ENCODE results near the gene MAP7D1. TPM values are rescaled to one million over a fixed set of nuclear protein-coding genes. Genes with fewer than 3 reads are reported as not detected.
"Not testable (repeated sequence)": the region's sequence is repeated elsewhere in the genome, so short reads cannot be mapped to it uniquely, and the experiment has no call there.

Gene MAP7D1
- polyA plus RNA-seq, 1 of the 3 experiments (the other 2 are of a cell fraction): 69.9 TPM

- H4K20me1 ChIP-seq (ENCODE audit: insufficient read depth): peaks cover 56% of the 10 kb centered on the region
- WGBS (ENCODE audit: low lambda C conversion rate): 9% methylated on average over 10 of the region's 10 CpGs
- H3K27ac ChIP-seq (ENCODE audit: low read depth in 2 of 2, low read length in 1 of 2): peak overlapping the region; percentile 88 to 97
- peaks cover 13% of the 10 kb centered on the region for H3F3A ChIP-seq (replicated peaks; ENCODE audit: insufficient read depth)
- no peaks in the 10 kb centered on the region for H3K9me3 ChIP-seq
- H3K4me3 ChIP-seq (ENCODE audit: low read depth in 2 of 2, low read length in 1 of 2): peak overlapping the region; percentile 69 to 77
- H3K79me2 ChIP-seq (ENCODE audit: insufficient read depth): peaks cover 60% of the 10 kb centered on the region
- ChIA-PET CTCF (interaction anchor here (0.9 to 2.0 kb wide), 9 partner anchors 11 to 90 kb away, joined by 3 to 9 read pairs (median 3); no protein-coding TSS in a partner anchor), POLR2A (interaction anchor here (1.6 kb wide), 1 partner anchor 60 kb away, joined by 3 read pairs; no protein-coding TSS in a partner anchor)
- peak overlapping the region; percentile 83 for H3K4me2 ChIP-seq
- no peak for TF ChIP-seq FOXM1 (IDR thresholded peaks at IDR 0.05; ENCODE audit: low read depth)
- TF ChIP-seq CHD2 (IDR thresholded peaks at IDR 0.05; ENCODE audit: low read length, partially characterized antibody): no peak
- TF ChIP-seq SMC3 (IDR thresholded peaks at IDR 0.05; ENCODE audit: low read depth, low read length): no peak
- no peak for TF ChIP-seq CTCF (IDR thresholded peaks at IDR 0.05)
- no peak for TF ChIP-seq RXRA (IDR thresholded peaks at IDR 0.05; ENCODE audit: borderline replicate concordance, low read depth)
- TF ChIP-seq RFX5 (IDR thresholded peaks at IDR 0.05; ENCODE audit: low read length): no peak
- no peaks in the 10 kb centered on the region for H3K27me3 ChIP-seq (ENCODE audit: insufficient read depth)
- peak overlapping the region; percentile 86 for H3K9ac ChIP-seq
- no peak overlapping the region for H2AFZ ChIP-seq (ENCODE audit: low read depth)
- H3K4me1 ChIP-seq (ENCODE audit: control insufficient read depth in 1 of 2, insufficient read depth in 2 of 2, low read depth in 1 of 2, low read length in 1 of 2): peaks cover 8 to 9% of the 10 kb centered on the region in 2 experiments; a peak in 2 of 4 replicates
- no peaks in the 10 kb centered on the region for H3K9me2 ChIP-seq
- DNase-seq: no peak
- H3K36me3 ChIP-seq (replicated peaks in 1 of 2; ENCODE audit: control insufficient read depth in 1 of 2, insufficient read depth in 2 of 2, low read length in 1 of 2): peaks cover 0 to 44% of the 10 kb centered on the region in 2 experiments
These were observed 69.4 kb downstream of the MAP7D1 start for GRCh38 chr1:36225283-36225899.

GRCh38 chr1:36230279-36230678 is 74.3 kb downstream of the MAP7D1 start:
- Histone ChIP-seq H3K79me2 (ENCODE audit: insufficient read depth) (peaks cover 100% of the 10 kb centered on the region), H4K20me1 (ENCODE audit: insufficient read depth) (peaks cover 100% of the 10 kb centered on the region), H3K36me3 (replicated peaks in 1 of 2; ENCODE audit: control insufficient read depth in 1 of 2, insufficient read depth in 2 of 2, low read length in 1 of 2) (peaks cover 17 to 81% of the 10 kb centered on the region in 2 experiments), H3F3A (replicated peaks; ENCODE audit: insufficient read depth) (peaks cover 35% of the 10 kb centered on the region)
- H3K27ac ChIP-seq (ENCODE audit: low read depth in 2 of 2, low read length in 1 of 2); H3K4me1 ChIP-seq (ENCODE audit: control insufficient read depth in 1 of 2, insufficient read depth in 2 of 2, low read depth in 1 of 2, low read length in 1 of 2); H3K27me3 ChIP-seq (ENCODE audit: insufficient read depth); DNase-seq; H3K9ac ChIP-seq; POLR2A ChIA-PET; H3K4me2 ChIP-seq; H3K9me3 ChIP-seq; H3K9me2 ChIP-seq; H2AFZ ChIP-seq (ENCODE audit: low read depth); CTCF ChIA-PET; H3K4me3 ChIP-seq (ENCODE audit: low read depth in 2 of 2, low read length in 1 of 2): not testable (repeated sequence)
- 93% methylated on average over 12 of the region's 12 CpGs for WGBS (ENCODE audit: low lambda C conversion rate)

Small RNAs within 50 kb of the gene (small RNA-seq; reads per million reads assigned to genes)
- gene RN7SL131P: 0 reads per million in 7 experiments

Other genes with a start within 250 kb of the MAP7D1 start
- 6.7 and 7.7 TPM in 2 replicates for gene AGO3, start 225.1 kb upstream of the MAP7D1 start, polyA plus RNA-seq (2012; rRNA removed)
- gene TEKT2, start 72.1 kb upstream of the MAP7D1 start, polyA plus RNA-seq (2012; rRNA removed): 1.0 and 1.2 TPM in 2 replicates
- 54.2 and 62.3 TPM in 2 replicates for gene ADPRS, start 67.3 kb upstream of the MAP7D1 start, polyA plus RNA-seq (2012; rRNA removed)
- gene COL8A2, start 30.9 kb upstream of the MAP7D1 start, polyA plus RNA-seq (2012; rRNA removed): 2.6 and 3.1 TPM in 2 replicates
- gene TRAPPC3, start 6.7 kb upstream of the MAP7D1 start, polyA plus RNA-seq (2012; rRNA removed): 149 and 169 TPM in 2 replicates
- gene THRAP3, start 68.3 kb downstream of the MAP7D1 start, polyA plus RNA-seq (2012; rRNA removed): 33.7 and 46.1 TPM in 2 replicates
- 1.6 and 1.8 TPM in 2 replicates for gene SH3D21, start 150.2 kb downstream of the MAP7D1 start, polyA plus RNA-seq (2012; rRNA removed)
- 34.1 and 38.9 TPM in 2 replicates for gene EVA1B, start 167.5 kb downstream of the MAP7D1 start, polyA plus RNA-seq (2012; rRNA removed)
- gene STK40, start 229.8 kb downstream of the MAP7D1 start, polyA plus RNA-seq (2012; rRNA removed): 39.0 and 43.3 TPM in 2 replicates
- gene LSM10, start 241.7 kb downstream of the MAP7D1 start, polyA plus RNA-seq (2012; rRNA removed): 87.5 and 96.8 TPM in 2 replicates

Data from SK-N-SH (cell line).